ENCODE data around the gene HMOX1. TPM values are rescaled to one million over a fixed set of nuclear protein-coding genes. Genes with fewer than 3 reads are reported as not detected.

Gene HMOX1
- total RNA-seq, 1 experiment from 2014 or later: 12.1 TPM

GRCh38 chr22:35424081-35424480 is 43.2 kb downstream of the HMOX1 start (continued):
- TF ChIP-seq, protein P1, sequence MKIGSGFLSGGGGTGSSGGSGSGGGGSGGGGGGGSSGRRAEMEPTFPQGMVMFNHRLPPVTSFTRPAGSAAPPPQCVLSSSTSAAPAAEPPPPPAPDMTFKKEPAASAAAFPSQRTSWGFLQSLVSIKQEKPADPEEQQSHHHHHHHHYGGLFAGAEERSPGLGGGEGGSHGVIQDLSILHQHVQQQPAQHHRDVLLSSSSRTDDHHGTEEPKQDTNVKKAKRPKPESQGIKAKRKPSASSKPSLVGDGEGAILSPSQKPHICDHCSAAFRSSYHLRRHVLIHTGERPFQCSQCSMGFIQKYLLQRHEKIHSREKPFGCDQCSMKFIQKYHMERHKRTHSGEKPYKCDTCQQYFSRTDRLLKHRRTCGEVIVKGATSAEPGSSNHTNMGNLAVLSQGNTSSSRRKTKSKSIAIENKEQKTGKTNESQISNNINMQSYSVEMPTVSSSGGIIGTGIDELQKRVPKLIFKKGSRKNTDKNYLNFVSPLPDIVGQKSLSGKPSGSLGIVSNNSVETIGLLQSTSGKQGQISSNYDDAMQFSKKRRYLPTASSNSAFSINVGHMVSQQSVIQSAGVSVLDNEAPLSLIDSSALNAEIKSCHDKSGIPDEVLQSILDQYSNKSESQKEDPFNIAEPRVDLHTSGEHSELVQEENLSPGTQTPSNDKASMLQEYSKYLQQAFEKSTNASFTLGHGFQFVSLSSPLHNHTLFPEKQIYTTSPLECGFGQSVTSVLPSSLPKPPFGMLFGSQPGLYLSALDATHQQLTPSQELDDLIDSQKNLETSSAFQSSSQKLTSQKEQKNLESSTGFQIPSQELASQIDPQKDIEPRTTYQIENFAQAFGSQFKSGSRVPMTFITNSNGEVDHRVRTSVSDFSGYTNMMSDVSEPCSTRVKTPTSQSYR (CRISPR knock-in tag; IDR thresholded peaks at IDR 0.05): no peak

DNA sequence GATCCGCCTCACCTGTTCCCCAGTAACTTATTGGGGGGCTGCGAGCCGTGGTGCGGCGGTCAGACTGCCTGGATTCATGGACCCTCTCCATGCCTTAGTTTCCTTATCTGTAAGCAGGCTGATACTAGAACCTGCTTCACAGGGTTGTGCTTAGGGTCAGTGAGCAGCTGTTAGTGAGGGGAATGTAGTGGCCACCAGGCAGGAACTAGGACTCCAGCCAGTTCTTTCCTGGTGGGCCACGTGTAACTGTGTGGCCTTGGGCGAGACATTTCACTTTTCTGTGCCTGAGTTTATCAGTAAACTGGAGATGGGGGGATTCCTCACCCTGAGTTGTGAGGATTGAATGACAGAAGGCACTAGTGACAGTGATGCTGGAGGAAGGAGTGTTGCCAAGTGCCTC is 43.9 kb downstream of the HMOX1 start:
- Mint-ChIP-seq H3K4me3 (no peak overlapping the region), H3K36me3 (peaks cover 60% of the 10 kb centered on the region), H3K27ac (peak overlapping the region; percentile 51), H3K9me3 (no peaks in the 10 kb centered on the region), H3K27me3 (ENCODE audit: low read depth) (no peaks in the 10 kb centered on the region), H3K4me1 (peaks cover 26% of the 10 kb centered on the region)
- DNase-seq (ENCODE audit: low spot score): no peak
- TF ChIP-seq PRRX2 (CRISPR knock-in tag; IDR thresholded peaks at IDR 0.05): no peak
- TF ChIP-seq, protein P2, sequence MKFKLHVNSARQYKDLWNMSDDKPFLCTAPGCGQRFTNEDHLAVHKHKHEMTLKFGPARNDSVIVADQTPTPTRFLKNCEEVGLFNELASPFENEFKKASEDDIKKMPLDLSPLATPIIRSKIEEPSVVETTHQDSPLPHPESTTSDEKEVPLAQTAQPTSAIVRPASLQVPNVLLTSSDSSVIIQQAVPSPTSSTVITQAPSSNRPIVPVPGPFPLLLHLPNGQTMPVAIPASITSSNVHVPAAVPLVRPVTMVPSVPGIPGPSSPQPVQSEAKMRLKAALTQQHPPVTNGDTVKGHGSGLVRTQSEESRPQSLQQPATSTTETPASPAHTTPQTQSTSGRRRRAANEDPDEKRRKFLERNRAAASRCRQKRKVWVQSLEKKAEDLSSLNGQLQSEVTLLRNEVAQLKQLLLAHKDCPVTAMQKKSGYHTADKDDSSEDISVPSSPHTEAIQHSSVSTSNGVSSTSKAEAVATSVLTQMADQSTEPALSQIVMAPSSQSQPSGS (CRISPR knock-in tag; IDR thresholded peaks at IDR 0.05; ENCODE audit: borderline replicate concordance, low read depth): no peak
- ChIA-PET CTCF (interaction anchor here (2.2 kb wide), 1 partner anchor 74 kb away, joined by 6 read pairs; no protein-coding TSS in a partner anchor), POLR2A (no interaction called here)
- no peak for ATAC-seq

DNA sequence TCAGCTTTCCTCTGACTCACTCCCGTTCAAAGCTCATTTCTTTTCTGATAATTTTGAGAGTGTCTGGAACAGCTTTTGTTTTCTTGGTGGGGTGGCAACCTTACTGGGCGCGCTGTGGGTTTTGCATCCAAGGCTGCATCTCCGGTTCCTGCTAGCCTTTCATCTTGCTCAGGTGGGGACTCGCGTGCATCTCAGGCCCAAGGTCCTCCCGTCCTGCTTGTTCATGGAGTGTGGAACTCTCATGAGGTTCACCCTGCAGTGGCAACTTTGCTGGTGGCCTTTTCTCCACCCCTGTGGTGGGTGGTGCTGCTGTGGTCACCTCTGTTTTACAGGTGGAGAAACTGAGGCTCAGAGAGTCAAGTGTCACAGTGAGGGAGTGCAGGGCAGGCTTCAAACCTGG is 44.6 kb downstream of the HMOX1 start:
- H3K36me3 Mint-ChIP-seq: peaks cover 52% of the 10 kb centered on the region
- no peak for ATAC-seq
- H3K27me3 Mint-ChIP-seq (ENCODE audit: low read depth): no peaks in the 10 kb centered on the region
- TF ChIP-seq RELA (CRISPR knock-in tag; IDR thresholded peaks at IDR 0.05; ENCODE audit: borderline replicate concordance) (no peak), NR3C1 (CRISPR knock-in tag; conservative IDR thresholded peaks at IDR 0.05; ENCODE audit: low read depth) (no peak), ATF1 (CRISPR knock-in tag; IDR thresholded peaks at IDR 0.05) (no peak), ZNF396 (CRISPR knock-in tag; IDR thresholded peaks at IDR 0.05; ENCODE audit: borderline replicate concordance) (no peak), TEAD1 (CRISPR knock-in tag; IDR thresholded peaks at IDR 0.05) (no peak)
- no peak overlapping the region for H3K4me3 Mint-ChIP-seq
- no peaks in the 10 kb centered on the region for H3K9me3 Mint-ChIP-seq
- ChIA-PET POLR2A (no interaction called here), CTCF (interaction anchor here (0.8 to 2.2 kb wide), 4 partner anchors 29 to 159 kb away, joined by 3 to 6 read pairs (median 4); no protein-coding TSS in a partner anchor)
- H3K27ac Mint-ChIP-seq: peak overlapping the region; percentile 76
- DNase-seq (ENCODE audit: low spot score): no peak
- H3K4me1 Mint-ChIP-seq: peaks cover 26% of the 10 kb centered on the region

GRCh38 chr22:35425971-35426800 is 45.3 kb downstream of the HMOX1 start:
- Mint-ChIP-seq H3K4me1 (peaks cover 26% of the 10 kb centered on the region), H3K9me3 (no peaks in the 10 kb centered on the region), H3K27me3 (ENCODE audit: low read depth) (no peaks in the 10 kb centered on the region), H3K27ac (peak overlapping the region; percentile 89), H3K36me3 (peaks cover 50% of the 10 kb centered on the region), H3K4me3 (no peak overlapping the region)
- ChIA-PET CTCF (interaction anchor here (0.8 to 2.2 kb wide), 7 partner anchors 18 to 159 kb away, joined by 3 to 6 read pairs (median 4); no protein-coding TSS in a partner anchor), POLR2A (interaction anchor here (0.8 to 1.4 kb wide), 2 partner anchors 16 to 115 kb away, joined by 3 read pairs; no protein-coding TSS in a partner anchor)
- peak; percentile 32 for ATAC-seq
- peak; percentile 24 for DNase-seq (ENCODE audit: low spot score)
- peak; percentile 98 for TF ChIP-seq ZNF423 (CRISPR knock-in tag; IDR thresholded peaks at IDR 0.05)
- TF ChIP-seq TCF7 (CRISPR knock-in tag; IDR thresholded peaks at IDR 0.05; ENCODE audit: low read depth): no peak

GRCh38 chr22:35426801-35427140 is 45.9 kb downstream of the HMOX1 start:
- ATAC-seq: peak; percentile 30; the same call in 1 of the 2 replicates
- H3K4me3 Mint-ChIP-seq: no peak overlapping the region
- no peak for DNase-seq (ENCODE audit: low spot score)
- peak overlapping the region; percentile 89 for H3K27ac Mint-ChIP-seq
- ChIA-PET CTCF (interaction anchor here (0.7 to 1.5 kb wide), 5 partner anchors 19 to 157 kb away, joined by 3 to 4 read pairs (median 3); no protein-coding TSS in a partner anchor), POLR2A (interaction anchor here (0.8 to 1.4 kb wide), 2 partner anchors 16 to 115 kb away, joined by 3 read pairs; no protein-coding TSS in a partner anchor)
- peaks cover 50% of the 10 kb centered on the region for H3K36me3 Mint-ChIP-seq
- H3K9me3 Mint-ChIP-seq: no peaks in the 10 kb centered on the region; the same call in 1 of the 2 replicates
- no peaks in the 10 kb centered on the region for H3K27me3 Mint-ChIP-seq (ENCODE audit: low read depth)
- peaks cover 26% of the 10 kb centered on the region for H3K4me1 Mint-ChIP-seq
- TF ChIP-seq ZNF416 (CRISPR knock-in tag; IDR thresholded peaks at IDR 0.05): no peak
- no peak for TF ChIP-seq JUN (CRISPR knock-in tag; IDR thresholded peaks at IDR 0.05)
- TF ChIP-seq CREM (CRISPR knock-in tag; IDR thresholded peaks at IDR 0.05): no peak
- no peak for TF ChIP-seq ZNF423 (CRISPR knock-in tag; IDR thresholded peaks at IDR 0.05)
- TF ChIP-seq, protein P3, sequence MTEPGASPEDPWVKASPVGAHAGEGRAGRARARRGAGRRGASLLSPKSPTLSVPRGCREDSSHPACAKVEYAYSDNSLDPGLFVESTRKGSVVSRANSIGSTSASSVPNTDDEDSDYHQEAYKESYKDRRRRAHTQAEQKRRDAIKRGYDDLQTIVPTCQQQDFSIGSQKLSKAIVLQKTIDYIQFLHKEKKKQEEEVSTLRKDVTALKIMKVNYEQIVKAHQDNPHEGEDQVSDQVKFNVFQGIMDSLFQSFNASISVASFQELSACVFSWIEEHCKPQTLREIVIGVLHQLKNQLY (CRISPR knock-in tag; IDR thresholded peaks at IDR 0.05): no peak
- no peak for TF ChIP-seq ETV6 (CRISPR knock-in tag; IDR thresholded peaks at IDR 0.05)
- no peak for TF ChIP-seq ATF3 (CRISPR knock-in tag; conservative IDR thresholded peaks at IDR 0.05)
- TF ChIP-seq E2F4 (CRISPR knock-in tag; IDR thresholded peaks at IDR 0.05; ENCODE audit: borderline replicate concordance, low read depth): no peak
- no peak for TF ChIP-seq ZNF219 (CRISPR knock-in tag; IDR thresholded peaks at IDR 0.05; ENCODE audit: borderline replicate concordance)
- no peak for TF ChIP-seq TEAD4 (CRISPR knock-in tag; IDR thresholded peaks at IDR 0.05)
- TF ChIP-seq MXD4 (CRISPR knock-in tag; IDR thresholded peaks at IDR 0.05; ENCODE audit: borderline replicate concordance): no peak

Measured in WTC11 (cell line).